Astrocyte of the spinal cord (primary cell): ENCODE data around the gene LRRC14B.
"Not testable (repeated sequence)": the region's sequence is repeated elsewhere in the genome, so short reads cannot be mapped to it uniquely, and the experiment has no call there.

Source experiments
- DNase-seq: peaks from one replicate; pipeline ENCODE4 v3.0.0; 2011; ENCODE audit warnings: low read depth, low spot score
- H3K4me3 ChIP-seq: 2 replicates; pipeline ENCODE4 v1.5.1; 2011; ENCODE audit warnings: low read depth, mild to moderate bottlenecking, low read length, moderate library complexity
- in situ Hi-C: cut with HindIII; loops from 2 replicates; pipeline ENCODE4 v1.10.0; 2017; ENCODE audit warnings: low sequenced_read_pairs

LRRC14B gene

DNA sequence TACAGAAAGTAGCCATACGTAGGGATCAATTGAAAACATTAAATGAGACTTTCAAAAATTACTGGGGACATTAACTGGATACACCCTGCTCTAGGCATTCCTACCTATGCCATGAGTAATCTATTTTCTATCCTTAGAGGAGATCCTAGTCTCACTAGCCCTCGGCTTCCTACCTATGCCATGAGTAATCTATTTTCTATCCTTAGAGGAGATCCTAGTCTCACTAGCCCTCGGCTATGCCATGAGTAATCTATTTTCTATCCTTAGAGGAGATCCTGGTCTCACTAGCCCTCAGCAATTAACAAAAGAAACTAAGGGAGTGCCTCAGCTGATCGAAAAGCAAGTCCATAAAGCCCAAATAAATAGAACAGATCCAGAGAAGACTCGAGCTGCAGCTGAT is 54.4 kb downstream of the LRRC14B start:
- in situ Hi-C loops, DNase-seq, H3K4me3 ChIP-seq: not testable (repeated sequence)
